Activated gamma-delta T cell (primary cell): ENCODE results near the gene PRKCB.

Source experiments
- DNase-seq: peaks from one replicate; lab custom pipeline; 2025; lab: John Stamatoyannopoulos, UW

The PRKCB gene

GRCh38 chr16:23836404-23837311 lies 875 bp downstream of the PRKCB start:
- peak; percentile 32 for DNase-seq

GRCh38 chr16:23837553-23838308 lies 1.9 kb downstream of the PRKCB start:
- DNase-seq, result no peak

- no peak for DNase-seq
Observed at GRCh38 chr16:23838485-23839142, 2.8 kb downstream of the PRKCB start.

- DNase-seq, result no peak
Observed at GRCh38 chr16:23840310-23840709, 4.5 kb downstream of the PRKCB start.

- no peak for DNase-seq
Observed at GRCh38 chr16:23842137-23842600, 6.4 kb downstream of the PRKCB start.

- DNase-seq, result no peak
Observed at GRCh38 chr16:23843143-23843542, 7.4 kb downstream of the PRKCB start.

GRCh38 chr16:23847251-23847650 lies 11.5 kb downstream of the PRKCB start:
- DNase-seq, result no peak

GRCh38 chr16:23847948-23848347 lies 12.2 kb downstream of the PRKCB start:
- DNase-seq, result no peak

- DNase-seq, result no peak
Observed at GRCh38 chr16:23848958-23849357, 13.2 kb downstream of the PRKCB start.

- no peak for DNase-seq
Observed at GRCh38 chr16:23852794-23853562, 17.2 kb downstream of the PRKCB start.

GRCh38 chr16:23855010-23855409 lies 19.2 kb downstream of the PRKCB start:
- DNase-seq, result no peak

- DNase-seq, result no peak
Observed at GRCh38 chr16:23856251-23856709, 20.5 kb downstream of the PRKCB start.

- DNase-seq, result no peak
Observed at GRCh38 chr16:23857256-23857880, 21.6 kb downstream of the PRKCB start.

GRCh38 chr16:23857881-23858269 lies 22.1 kb downstream of the PRKCB start:
- no peak for DNase-seq

- no peak for DNase-seq
Observed at GRCh38 chr16:23858542-23858941, 22.8 kb downstream of the PRKCB start.

- DNase-seq, result no peak
Observed at GRCh38 chr16:23859713-23860269, 24.0 kb downstream of the PRKCB start.

- no peak for DNase-seq
Observed at GRCh38 chr16:23861874-23862273, 26.1 kb downstream of the PRKCB start.

- DNase-seq, result no peak
Observed at GRCh38 chr16:23862556-23862955, 26.8 kb downstream of the PRKCB start.

GRCh38 chr16:23863511-23864422 lies 28.0 kb downstream of the PRKCB start:
- DNase-seq, result no peak

GRCh38 chr16:23865853-23866252 lies 30.1 kb downstream of the PRKCB start:
- no peak for DNase-seq
